ENCODE data around the gene ATP4A.
"Not testable (repeated sequence)": the region's sequence is repeated elsewhere in the genome, so short reads cannot be mapped to it uniquely, and the experiment has no call there.

The ATP4A gene

DNA sequence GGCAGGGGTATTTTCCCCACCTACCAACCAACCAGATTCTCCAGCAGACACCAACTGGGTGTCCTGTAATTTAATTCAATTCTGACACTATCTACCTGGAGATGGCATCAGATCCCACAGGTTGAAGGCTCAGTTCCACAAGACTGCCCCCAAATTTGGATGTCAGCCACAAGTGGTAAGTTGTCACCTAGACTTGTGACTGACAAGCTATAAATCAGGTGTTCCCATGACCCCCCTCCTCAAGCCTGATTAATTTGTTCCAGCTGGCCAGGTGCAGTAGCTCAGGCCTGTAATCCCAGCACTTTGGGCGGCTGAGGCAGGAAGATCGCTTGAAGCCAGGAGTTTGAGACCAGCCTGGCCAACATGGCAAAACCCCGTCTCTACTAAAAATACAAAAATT is 38.5 kb upstream of the ATP4A start:
- no peak for DNase-seq (ENCODE audit: low spot score)
- H3K27ac ChIP-seq = no peak overlapping the region
- CTCF ChIA-PET = no interaction called here
- POLR2A ChIA-PET (ENCODE audit: low non-redundant PET) = no interaction called here
- TF ChIP-seq, protein P1, sequence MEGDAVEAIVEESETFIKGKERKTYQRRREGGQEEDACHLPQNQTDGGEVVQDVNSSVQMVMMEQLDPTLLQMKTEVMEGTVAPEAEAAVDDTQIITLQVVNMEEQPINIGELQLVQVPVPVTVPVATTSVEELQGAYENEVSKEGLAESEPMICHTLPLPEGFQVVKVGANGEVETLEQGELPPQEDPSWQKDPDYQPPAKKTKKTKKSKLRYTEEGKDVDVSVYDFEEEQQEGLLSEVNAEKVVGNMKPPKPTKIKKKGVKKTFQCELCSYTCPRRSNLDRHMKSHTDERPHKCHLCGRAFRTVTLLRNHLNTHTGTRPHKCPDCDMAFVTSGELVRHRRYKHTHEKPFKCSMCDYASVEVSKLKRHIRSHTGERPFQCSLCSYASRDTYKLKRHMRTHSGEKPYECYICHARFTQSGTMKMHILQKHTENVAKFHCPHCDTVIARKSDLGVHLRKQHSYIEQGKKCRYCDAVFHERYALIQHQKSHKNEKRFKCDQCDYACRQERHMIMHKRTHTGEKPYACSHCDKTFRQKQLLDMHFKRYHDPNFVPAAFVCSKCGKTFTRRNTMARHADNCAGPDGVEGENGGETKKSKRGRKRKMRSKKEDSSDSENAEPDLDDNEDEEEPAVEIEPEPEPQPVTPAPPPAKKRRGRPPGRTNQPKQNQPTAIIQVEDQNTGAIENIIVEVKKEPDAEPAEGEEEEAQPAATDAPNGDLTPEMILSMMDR (conservative IDR thresholded peaks at IDR 0.05; ENCODE audit: low read depth) = no peak

DNA sequence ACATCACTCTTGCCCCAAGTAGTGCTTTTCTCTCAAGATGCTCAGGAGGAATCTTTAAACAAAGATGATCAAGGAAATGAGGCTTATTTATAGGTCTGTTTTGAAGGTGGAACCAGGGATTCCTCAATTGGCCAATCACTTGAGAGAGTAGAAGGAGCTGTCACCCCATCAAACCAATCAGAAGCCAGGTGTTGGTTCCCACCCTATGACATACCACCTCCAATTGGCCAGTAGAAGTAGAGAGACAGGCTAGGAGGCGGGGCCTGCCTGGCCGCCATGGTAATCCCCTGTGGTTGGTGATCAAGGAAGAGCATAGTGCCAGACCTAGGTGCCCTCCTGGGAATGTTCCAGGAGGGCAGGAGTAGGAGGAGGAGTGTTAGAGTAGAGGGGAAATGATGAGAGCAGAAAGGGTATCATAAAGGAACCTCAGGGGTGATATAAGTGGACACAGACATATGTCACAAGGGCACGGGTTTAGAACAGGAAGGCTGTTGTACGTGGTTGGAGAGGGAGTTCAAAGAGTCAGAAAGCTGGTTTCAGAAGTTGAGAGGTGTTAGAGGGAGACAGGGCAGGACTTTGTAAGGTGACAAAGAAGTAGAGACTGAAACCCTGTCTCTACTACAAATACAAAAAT is 33.0 kb upstream of the ATP4A start:
- TF ChIP-seq, protein P1 (conservative IDR thresholded peaks at IDR 0.05; ENCODE audit: low read depth) = no peak
- DNase-seq (ENCODE audit: low spot score) = peak; percentile 39
- ChIA-PET POLR2A (ENCODE audit: low non-redundant PET) (no interaction called here), CTCF (no interaction called here)
- no peak overlapping the region for H3K27ac ChIP-seq

DNA sequence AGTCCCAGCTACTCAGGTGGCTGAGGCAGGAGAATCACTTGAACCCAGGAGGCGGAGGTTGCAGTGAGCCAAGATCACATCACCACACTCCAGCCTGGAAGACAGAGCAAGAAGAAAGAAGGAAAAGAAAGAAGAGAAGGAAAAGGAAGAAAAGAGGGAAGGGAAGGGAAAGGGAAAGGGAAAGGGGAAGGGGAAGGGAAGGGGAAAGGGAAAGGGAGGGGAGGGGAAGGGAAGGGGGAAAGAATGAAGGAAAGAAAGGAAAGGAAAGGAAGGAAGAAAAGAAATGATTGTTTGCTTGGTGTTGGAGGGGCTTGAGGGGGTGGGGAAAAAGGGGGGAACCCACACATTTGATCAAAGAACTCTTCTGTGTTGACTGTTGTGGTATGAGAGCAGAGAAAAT is 32.5 kb upstream of the ATP4A start:
- H3K27ac ChIP-seq = no peak overlapping the region
- TF ChIP-seq, protein P1 (conservative IDR thresholded peaks at IDR 0.05; ENCODE audit: low read depth) = no peak
- ChIA-PET CTCF (no interaction called here), POLR2A (ENCODE audit: low non-redundant PET) (no interaction called here)
- DNase-seq (ENCODE audit: low spot score) = no peak

DNA sequence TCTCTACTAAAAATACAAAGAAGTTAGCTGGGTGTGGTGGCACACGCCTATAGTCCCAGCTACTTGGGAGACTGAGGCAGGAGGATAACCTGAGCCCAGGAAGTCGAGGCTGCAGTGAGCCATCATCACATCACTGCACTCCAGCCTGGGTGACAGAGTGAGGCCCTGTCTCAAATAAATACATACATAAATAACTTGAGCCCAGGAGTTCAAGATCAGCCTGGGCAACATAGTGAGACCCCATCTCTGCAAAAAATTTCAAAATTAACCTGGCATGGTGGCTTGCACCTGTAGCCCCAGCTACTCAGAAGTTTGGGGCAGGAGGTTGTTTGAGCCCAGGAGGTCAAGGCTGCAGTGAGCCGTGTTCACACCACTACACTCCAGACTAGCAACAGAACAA is 31.6 kb upstream of the ATP4A start:
- POLR2A ChIA-PET (ENCODE audit: low non-redundant PET); DNase-seq (ENCODE audit: low spot score); H3K27ac ChIP-seq: not testable (repeated sequence)
- CTCF ChIA-PET = interaction anchor here (0.6 kb wide), 1 partner anchor 36 kb away, joined by 3 read pairs; no protein-coding TSS in a partner anchor

DNA sequence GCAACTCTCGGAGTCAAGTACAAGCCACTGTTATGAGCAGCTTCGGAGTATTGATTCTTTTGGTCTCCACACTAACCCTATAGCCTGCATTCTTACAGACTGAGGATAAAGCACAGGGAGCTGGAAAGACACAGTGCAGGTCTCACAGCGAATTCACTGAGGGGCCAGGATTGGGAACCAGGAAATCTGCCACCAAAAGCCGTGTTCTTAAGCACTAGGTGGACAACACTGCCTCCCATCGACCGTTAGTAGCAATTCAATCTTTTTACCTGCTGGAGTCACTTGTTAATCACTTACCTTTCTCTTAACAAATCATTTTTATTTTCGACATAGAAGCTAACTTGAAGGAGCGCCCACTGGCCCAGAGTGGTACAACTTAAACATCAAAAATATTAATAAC is 28.8 kb upstream of the ATP4A start:
- POLR2A ChIA-PET (ENCODE audit: low non-redundant PET) = no interaction called here
- TF ChIP-seq, protein P1 (conservative IDR thresholded peaks at IDR 0.05; ENCODE audit: low read depth) = no peak
- no peak for DNase-seq (ENCODE audit: low spot score)
- H3K27ac ChIP-seq = no peak overlapping the region
- CTCF ChIA-PET = interaction anchor here (0.6 to 1.1 kb wide), 3 partner anchors 43 to 104 kb away, joined by 3 to 5 read pairs (median 4); no protein-coding TSS in a partner anchor

DNA sequence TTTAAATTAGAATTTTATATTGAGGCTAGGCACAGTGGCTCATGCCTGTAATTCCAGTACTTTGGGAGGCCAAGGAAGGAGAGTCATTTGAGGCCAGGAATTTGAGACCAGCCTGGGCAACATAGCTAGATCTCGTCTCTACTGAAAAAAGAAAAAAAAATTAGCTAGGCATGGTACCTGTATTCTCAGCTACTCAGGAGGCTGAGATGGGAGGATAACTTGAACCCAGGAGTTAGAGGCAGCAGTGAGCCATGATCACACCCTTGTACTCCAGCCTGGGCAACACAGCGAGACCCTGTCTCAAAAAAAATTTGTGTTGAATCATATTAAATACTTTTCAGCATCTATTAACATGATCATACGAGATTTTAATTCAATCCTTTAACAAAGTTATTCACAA is 27.4 kb upstream of the ATP4A start:
- DNase-seq (ENCODE audit: low spot score) = no peak
- CTCF ChIA-PET = interaction anchor here (0.6 kb wide), 1 partner anchor 66 kb away, joined by 3 read pairs; no protein-coding TSS in a partner anchor
- TF ChIP-seq, protein P1 (conservative IDR thresholded peaks at IDR 0.05; ENCODE audit: low read depth) = no peak
- POLR2A ChIA-PET (ENCODE audit: low non-redundant PET) = no interaction called here
- H3K27ac ChIP-seq = no peak overlapping the region

DNA sequence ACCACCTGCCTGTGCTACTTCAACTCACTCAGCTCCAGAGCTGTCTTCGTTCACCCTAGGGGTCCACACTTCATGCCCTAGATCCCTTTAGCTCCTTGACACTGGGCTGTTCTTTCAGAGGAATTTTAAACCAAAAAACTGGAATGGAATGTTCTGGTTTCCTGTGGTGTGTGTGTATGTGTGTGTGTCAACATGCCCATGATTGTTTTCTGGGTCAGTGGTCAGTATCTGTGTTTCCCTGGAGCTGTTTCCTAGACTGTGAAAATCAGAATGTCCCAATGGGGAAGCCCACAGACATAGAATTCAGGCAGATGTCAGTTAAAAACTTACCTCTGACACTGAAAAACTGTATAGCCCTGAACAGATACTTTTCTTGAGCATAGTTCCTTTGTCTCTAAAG is 23.9 kb upstream of the ATP4A start:
- CTCF ChIA-PET = interaction anchor here (0.6 kb wide), 1 partner anchor 433 kb away, joined by 3 read pairs; the partner anchor contains the start of gene FXYD5
- no peak overlapping the region for H3K27ac ChIP-seq
- TF ChIP-seq, protein P1 (conservative IDR thresholded peaks at IDR 0.05; ENCODE audit: low read depth) = no peak
- no peak for DNase-seq (ENCODE audit: low spot score)
- POLR2A ChIA-PET (ENCODE audit: low non-redundant PET) = no interaction called here
